HG03571 (cell line): ENCODE data around the gene DEF6.

Experiments used
- ATAC-seq: cut with Tn5 transposase; IDR thresholded peaks from one replicate; pipeline ENCODE4 v1.9.1; 2021; ENCODE audit not compliant: unreplicated experiment

The DEF6 gene

GRCh38 chr6:35370124-35370741 is 72.6 kb downstream of the DEF6 start:
- ATAC-seq, result no peak

GRCh38 chr6:35370785-35371493 is 73.3 kb downstream of the DEF6 start:
- ATAC-seq, result no peak
